Neural cell (in vitro differentiated cells): Measurements from ENCODE around the gene TLNRD1. TPM values are rescaled to one million over a fixed set of nuclear protein-coding genes. Genes with fewer than 3 reads are reported as not detected.

Source experiments
- H2AFZ ChIP-seq: fragments of 200-600, 300-800 bp; sonication (generic), shearing (Covaris generic); 2 replicates; pipeline ENCODE4 v1.6.0; 2014; ENCODE audit warnings: low read depth, mild to moderate bottlenecking, antibody characterized with exemption, low read length, moderate library complexity
- H3F3A ChIP-seq: fragments of 200-600 bp; shearing (Covaris generic); 2 replicates; pipeline ENCODE4 v1.6.1; 2016; ENCODE audit warnings: mild to moderate bottlenecking, moderate library complexity, mixed read lengths, antibody characterized with exemption, low read length; ENCODE audit not compliant: insufficient read depth, poor library complexity, severe bottlenecking
- H3K27ac ChIP-seq: fragments of 200-600, 300-800 bp; sonication (generic), shearing (Covaris generic); 2 replicates; pipeline ENCODE4 v1.5.1; 2014; ENCODE audit warnings: mild to moderate bottlenecking, low read length, moderate library complexity
- H3K27me3 ChIP-seq: fragments of 300-800, 200-600 bp; sonication (generic), shearing (Covaris generic); 2 replicates; pipeline ENCODE4 v1.6.0; 2014; ENCODE audit warnings: mild to moderate bottlenecking, low read depth, low read length, moderate library complexity; ENCODE audit not compliant: insufficient read depth
- H3K36me3 ChIP-seq: fragments of 300-800, 200-600 bp; sonication (generic), shearing (Covaris generic); 2 replicates; pipeline ENCODE4 v1.5.1; 2014; ENCODE audit warnings: mild to moderate bottlenecking, antibody characterized with exemption, low read length, moderate library complexity; ENCODE audit not compliant: insufficient read depth
- H3K4me2 ChIP-seq: fragments of 300-800, 200-600 bp; sonication (generic), shearing (Covaris generic); 2 replicates; pipeline ENCODE4 v1.6.0; 2014; ENCODE audit warnings: mild to moderate bottlenecking, low read length
- H3K4me3 ChIP-seq: fragments of 300-800, 200-600 bp; sonication (generic), shearing (Covaris generic); 2 replicates; pipeline ENCODE4 v1.5.1; 2014; ENCODE audit warnings: mild to moderate bottlenecking, low read length, moderate library complexity
- H3K79me2 ChIP-seq: fragments of 200-600 bp; shearing (Covaris generic); replicated peaks from 2 replicates; pipeline ENCODE4 v1.6.0; 2014; ENCODE audit warnings: mild to moderate bottlenecking, low read length, moderate library complexity; ENCODE audit not compliant: insufficient read depth
- H3K9ac ChIP-seq: fragments of 300-800, 200-600 bp; sonication (generic), shearing (Covaris generic); 2 replicates; pipeline ENCODE4 v1.6.1; 2016; ENCODE audit warnings: mild to moderate bottlenecking, low read length, mixed read lengths
- H3K9me2 ChIP-seq: fragments of 200-600 bp; shearing (Covaris generic); 2 replicates; pipeline ENCODE4 v1.6.1; 2016; ENCODE audit warnings: mild to moderate bottlenecking, low read length, mixed read lengths; ENCODE audit not compliant: insufficient read depth
- H3K9me3 ChIP-seq: fragments of 200-600, 300-800 bp; sonication (generic), shearing (Covaris generic); 2 replicates; pipeline ENCODE4 v1.6.1; 2016; ENCODE audit warnings: mild to moderate bottlenecking, mixed run types, low read length, moderate library complexity, mixed read lengths
- H4K20me1 ChIP-seq: fragments of 200-600 bp; shearing (Covaris generic); 2 replicates; pipeline ENCODE4 v1.6.1; 2016; ENCODE audit warnings: mild to moderate bottlenecking, mixed run types; ENCODE audit not compliant: insufficient read depth
- CTCF ChIP-seq: fragments of 450-650 bp; IDR thresholded peaks from 2 replicates; pipeline ENCODE4 v1.5.1; 2014; ENCODE audit warnings: antibody characterized with exemption, mild to moderate bottlenecking, moderate library complexity; ENCODE audit not compliant: poor library complexity, severe bottlenecking
- EP300 ChIP-seq: fragments of 450-650 bp; conservative IDR thresholded peaks from 2 replicates; pipeline ENCODE4 v1.6.1; 2014; ENCODE audit warnings: antibody characterized with exemption, mild to moderate bottlenecking, moderate library complexity; ENCODE audit not compliant: poor library complexity, severe bottlenecking
- EZH2 ChIP-seq: fragments of 200-600, 300-800 bp; shearing (Covaris generic), sonication (generic); IDR thresholded peaks from 2 replicates; pipeline ENCODE4 v1.6.1; 2014; ENCODE audit warnings: antibody characterized with exemption, low read length, borderline replicate concordance, mild to moderate bottlenecking; ENCODE audit not compliant: insufficient read depth, poor library complexity, severe bottlenecking
- MXI1 ChIP-seq: fragments of 450-650 bp; conservative IDR thresholded peaks from 2 replicates; pipeline ENCODE4 v1.6.1; 2014; ENCODE audit warnings: antibody characterized with exemption, mild to moderate bottlenecking; ENCODE audit not compliant: poor library complexity, severe bottlenecking
- POLR2AphosphoS5 ChIP-seq: IDR thresholded peaks from 2 replicates; pipeline ENCODE4 v1.6.1; 2012
- RAD21 ChIP-seq: fragments of 450-650 bp; conservative IDR thresholded peaks from 2 replicates; pipeline ENCODE4 v1.6.1; 2014; ENCODE audit warnings: antibody characterized with exemption, mild to moderate bottlenecking, moderate library complexity
- REST ChIP-seq: IDR thresholded peaks from 2 replicates; pipeline ENCODE4 v1.6.1; 2012; ENCODE audit warnings: borderline replicate concordance
- SMC3 ChIP-seq: fragments of 450-650 bp; conservative IDR thresholded peaks from 2 replicates; pipeline ENCODE4 v1.6.1; 2014; ENCODE audit warnings: antibody characterized with exemption, mild to moderate bottlenecking, moderate library complexity; ENCODE audit not compliant: poor library complexity
- TAF1 ChIP-seq: IDR thresholded peaks from 2 replicates; pipeline ENCODE4 v1.6.1; 2012; ENCODE audit warnings: low read depth
- polyA plus RNA-seq: library from polyadenylated mRNA; depleted of rRNA; stranded (reverse); fragments of >200 nt; gene quantifications from 2 replicates; pipeline ENCODE4 v1.2.3, GENCODE V29; 2014

TLNRD1 gene
- polyA plus RNA-seq, 1 donor from 2014 or later = 8.2 TPM

GRCh38 chr15:80957556-80957955, 43.2 kb upstream of the TLNRD1 start:
- Histone ChIP-seq H2AFZ (no peak overlapping the region), H3K27ac (no peak overlapping the region), H4K20me1 (no peaks in the 10 kb centered on the region), H3K4me2 (no peak overlapping the region), H3K9me3 (no peaks in the 10 kb centered on the region), H3F3A (no peaks in the 10 kb centered on the region), H3K79me2 (no peaks in the 10 kb centered on the region), H3K27me3 (no peaks in the 10 kb centered on the region), H3K9ac (no peak overlapping the region), H3K4me3 (no peak overlapping the region), H3K9me2 (no peaks in the 10 kb centered on the region), H3K36me3 (no peaks in the 10 kb centered on the region)
- TF ChIP-seq REST (no peak), TAF1 (no peak), RAD21 (no peak), EZH2 (no peak), MXI1 (no peak), POLR2AphosphoS5 (no peak), EP300 (no peak), SMC3 (no peak), CTCF (no peak)

GRCh38 chr15:80957976-80958375, 42.7 kb upstream of the TLNRD1 start:
- Histone ChIP-seq H3K27ac (no peak overlapping the region), H2AFZ (no peak overlapping the region), H3K36me3 (no peaks in the 10 kb centered on the region), H3K27me3 (no peaks in the 10 kb centered on the region), H3K9ac (no peak overlapping the region), H4K20me1 (no peaks in the 10 kb centered on the region), H3K4me3 (no peak overlapping the region), H3K79me2 (no peaks in the 10 kb centered on the region), H3F3A (no peaks in the 10 kb centered on the region), H3K9me2 (no peaks in the 10 kb centered on the region), H3K9me3 (no peaks in the 10 kb centered on the region), H3K4me2 (no peak overlapping the region)
- TF ChIP-seq RAD21 (no peak), TAF1 (no peak), POLR2AphosphoS5 (no peak), EP300 (no peak), MXI1 (no peak), SMC3 (no peak), EZH2 (no peak), REST (no peak), CTCF (no peak)
